Measurements from ENCODE around the gene WDTC1. TPM values are rescaled to one million over a fixed set of nuclear protein-coding genes. Genes with fewer than 3 reads are reported as not detected.

WDTC1 gene
- total and polyA plus RNA-seq, 2 experiments from 2014 or later: 3.8 to 14.0 TPM

DNA sequence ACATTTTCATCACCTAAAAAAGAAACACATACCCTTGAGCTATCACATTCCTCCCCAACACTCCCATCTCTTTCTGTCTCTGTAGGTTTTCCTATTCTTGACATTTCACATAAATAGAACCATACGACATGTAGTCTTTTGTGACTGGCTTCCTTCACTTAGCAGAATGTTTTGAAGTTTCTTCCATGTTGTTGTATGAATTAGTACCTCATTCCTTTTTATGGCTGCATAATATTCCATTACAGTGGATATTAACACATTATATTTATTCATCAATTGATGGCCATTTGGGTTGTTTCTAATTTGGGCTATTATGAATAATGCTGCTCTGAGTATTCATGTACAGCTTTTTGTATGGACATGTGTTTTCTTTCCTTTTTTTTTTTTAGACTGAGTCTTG, 11.8 kb downstream of the WDTC1 start:
- DNase-seq (ENCODE audit: low spot score) (no peak), ATAC-seq (no peak)
- H3K9me3 Mint-ChIP-seq: no peaks in the 10 kb centered on the region
- no peak for TF ChIP-seq POLR2AphosphoS5 (IDR thresholded peaks at IDR 0.05; ENCODE audit: low read depth)
- TF ChIP-seq, protein P1, sequence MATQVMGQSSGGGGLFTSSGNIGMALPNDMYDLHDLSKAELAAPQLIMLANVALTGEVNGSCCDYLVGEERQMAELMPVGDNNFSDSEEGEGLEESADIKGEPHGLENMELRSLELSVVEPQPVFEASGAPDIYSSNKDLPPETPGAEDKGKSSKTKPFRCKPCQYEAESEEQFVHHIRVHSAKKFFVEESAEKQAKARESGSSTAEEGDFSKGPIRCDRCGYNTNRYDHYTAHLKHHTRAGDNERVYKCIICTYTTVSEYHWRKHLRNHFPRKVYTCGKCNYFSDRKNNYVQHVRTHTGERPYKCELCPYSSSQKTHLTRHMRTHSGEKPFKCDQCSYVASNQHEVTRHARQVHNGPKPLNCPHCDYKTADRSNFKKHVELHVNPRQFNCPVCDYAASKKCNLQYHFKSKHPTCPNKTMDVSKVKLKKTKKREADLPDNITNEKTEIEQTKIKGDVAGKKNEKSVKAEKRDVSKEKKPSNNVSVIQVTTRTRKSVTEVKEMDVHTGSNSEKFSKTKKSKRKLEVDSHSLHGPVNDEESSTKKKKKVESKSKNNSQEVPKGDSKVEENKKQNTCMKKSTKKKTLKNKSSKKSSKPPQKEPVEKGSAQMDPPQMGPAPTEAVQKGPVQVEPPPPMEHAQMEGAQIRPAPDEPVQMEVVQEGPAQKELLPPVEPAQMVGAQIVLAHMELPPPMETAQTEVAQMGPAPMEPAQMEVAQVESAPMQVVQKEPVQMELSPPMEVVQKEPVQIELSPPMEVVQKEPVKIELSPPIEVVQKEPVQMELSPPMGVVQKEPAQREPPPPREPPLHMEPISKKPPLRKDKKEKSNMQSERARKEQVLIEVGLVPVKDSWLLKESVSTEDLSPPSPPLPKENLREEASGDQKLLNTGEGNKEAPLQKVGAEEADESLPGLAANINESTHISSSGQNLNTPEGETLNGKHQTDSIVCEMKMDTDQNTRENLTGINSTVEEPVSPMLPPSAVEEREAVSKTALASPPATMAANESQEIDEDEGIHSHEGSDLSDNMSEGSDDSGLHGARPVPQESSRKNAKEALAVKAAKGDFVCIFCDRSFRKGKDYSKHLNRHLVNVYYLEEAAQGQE (IDR thresholded peaks at IDR 0.05; ENCODE audit: unreplicated experiment): no peak
- TF ChIP-seq, protein P2, sequence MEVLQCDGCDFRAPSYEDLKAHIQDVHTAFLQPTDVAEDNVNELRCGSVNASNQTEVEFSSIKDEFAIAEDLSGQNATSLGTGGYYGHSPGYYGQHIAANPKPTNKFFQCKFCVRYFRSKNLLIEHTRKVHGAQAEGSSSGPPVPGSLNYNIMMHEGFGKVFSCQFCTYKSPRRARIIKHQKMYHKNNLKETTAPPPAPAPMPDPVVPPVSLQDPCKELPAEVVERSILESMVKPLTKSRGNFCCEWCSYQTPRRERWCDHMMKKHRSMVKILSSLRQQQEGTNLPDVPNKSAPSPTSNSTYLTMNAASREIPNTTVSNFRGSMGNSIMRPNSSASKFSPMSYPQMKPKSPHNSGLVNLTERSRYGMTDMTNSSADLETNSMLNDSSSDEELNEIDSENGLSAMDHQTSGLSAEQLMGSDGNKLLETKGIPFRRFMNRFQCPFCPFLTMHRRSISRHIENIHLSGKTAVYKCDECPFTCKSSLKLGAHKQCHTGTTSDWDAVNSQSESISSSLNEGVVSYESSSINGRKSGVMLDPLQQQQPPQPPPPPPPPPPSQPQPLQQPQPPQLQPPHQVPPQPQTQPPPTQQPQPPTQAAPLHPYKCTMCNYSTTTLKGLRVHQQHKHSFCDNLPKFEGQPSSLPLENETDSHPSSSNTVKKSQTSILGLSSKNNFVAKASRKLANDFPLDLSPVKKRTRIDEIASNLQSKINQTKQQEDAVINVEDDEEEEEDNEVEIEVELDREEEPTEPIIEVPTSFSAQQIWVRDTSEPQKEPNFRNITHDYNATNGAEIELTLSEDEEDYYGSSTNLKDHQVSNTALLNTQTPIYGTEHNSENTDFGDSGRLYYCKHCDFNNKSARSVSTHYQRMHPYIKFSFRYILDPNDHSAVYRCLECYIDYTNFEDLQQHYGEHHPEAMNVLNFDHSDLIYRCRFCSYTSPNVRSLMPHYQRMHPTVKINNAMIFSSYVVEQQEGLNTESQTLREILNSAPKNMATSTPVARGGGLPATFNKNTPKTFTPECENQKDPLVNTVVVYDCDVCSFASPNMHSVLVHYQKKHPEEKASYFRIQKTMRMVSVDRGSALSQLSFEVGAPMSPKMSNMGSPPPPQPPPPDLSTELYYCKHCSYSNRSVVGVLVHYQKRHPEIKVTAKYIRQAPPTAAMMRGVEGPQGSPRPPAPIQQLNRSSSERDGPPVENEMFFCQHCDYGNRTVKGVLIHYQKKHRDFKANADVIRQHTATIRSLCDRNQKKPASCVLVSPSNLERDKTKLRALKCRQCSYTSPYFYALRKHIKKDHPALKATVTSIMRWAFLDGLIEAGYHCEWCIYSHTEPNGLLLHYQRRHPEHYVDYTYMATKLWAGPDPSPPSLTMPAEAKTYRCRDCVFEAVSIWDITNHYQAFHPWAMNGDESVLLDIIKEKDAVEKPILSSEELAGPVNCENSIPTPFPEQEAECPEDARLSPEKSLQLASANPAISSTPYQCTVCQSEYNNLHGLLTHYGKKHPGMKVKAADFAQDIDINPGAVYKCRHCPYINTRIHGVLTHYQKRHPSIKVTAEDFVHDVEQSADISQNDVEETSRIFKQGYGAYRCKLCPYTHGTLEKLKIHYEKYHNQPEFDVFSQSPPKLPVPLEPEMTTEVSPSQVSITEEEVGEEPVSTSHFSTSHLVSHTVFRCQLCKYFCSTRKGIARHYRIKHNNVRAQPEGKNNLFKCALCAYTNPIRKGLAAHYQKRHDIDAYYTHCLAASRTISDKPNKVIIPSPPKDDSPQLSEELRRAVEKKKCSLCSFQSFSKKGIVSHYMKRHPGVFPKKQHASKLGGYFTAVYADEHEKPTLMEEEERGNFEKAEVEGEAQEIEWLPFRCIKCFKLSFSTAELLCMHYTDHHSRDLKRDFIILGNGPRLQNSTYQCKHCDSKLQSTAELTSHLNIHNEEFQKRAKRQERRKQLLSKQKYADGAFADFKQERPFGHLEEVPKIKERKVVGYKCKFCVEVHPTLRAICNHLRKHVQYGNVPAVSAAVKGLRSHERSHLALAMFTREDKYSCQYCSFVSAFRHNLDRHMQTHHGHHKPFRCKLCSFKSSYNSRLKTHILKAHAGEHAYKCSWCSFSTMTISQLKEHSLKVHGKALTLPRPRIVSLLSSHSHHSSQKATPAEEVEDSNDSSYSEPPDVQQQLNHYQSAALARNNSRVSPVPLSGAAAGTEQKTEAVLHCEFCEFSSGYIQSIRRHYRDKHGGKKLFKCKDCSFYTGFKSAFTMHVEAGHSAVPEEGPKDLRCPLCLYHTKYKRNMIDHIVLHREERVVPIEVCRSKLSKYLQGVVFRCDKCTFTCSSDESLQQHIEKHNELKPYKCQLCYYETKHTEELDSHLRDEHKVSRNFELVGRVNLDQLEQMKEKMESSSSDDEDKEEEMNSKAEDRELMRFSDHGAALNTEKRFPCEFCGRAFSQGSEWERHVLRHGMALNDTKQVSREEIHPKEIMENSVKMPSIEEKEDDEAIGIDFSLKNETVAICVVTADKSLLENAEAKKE (CRISPR knock-in tag; IDR thresholded peaks at IDR 0.05): no peak
- no peak for TF ChIP-seq NANOG (IDR thresholded peaks at IDR 0.05; ENCODE audit: borderline replicate concordance)
- TF ChIP-seq, protein P3, sequence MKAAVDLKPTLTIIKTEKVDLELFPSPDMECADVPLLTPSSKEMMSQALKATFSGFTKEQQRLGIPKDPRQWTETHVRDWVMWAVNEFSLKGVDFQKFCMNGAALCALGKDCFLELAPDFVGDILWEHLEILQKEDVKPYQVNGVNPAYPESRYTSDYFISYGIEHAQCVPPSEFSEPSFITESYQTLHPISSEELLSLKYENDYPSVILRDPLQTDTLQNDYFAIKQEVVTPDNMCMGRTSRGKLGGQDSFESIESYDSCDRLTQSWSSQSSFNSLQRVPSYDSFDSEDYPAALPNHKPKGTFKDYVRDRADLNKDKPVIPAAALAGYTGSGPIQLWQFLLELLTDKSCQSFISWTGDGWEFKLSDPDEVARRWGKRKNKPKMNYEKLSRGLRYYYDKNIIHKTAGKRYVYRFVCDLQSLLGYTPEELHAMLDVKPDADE (IDR thresholded peaks at IDR 0.05): no peak
- no peak for TF ChIP-seq ZNF331 (CRISPR knock-in tag; IDR thresholded peaks at IDR 0.05; ENCODE audit: low read depth)
- TF ChIP-seq CREB1 (CRISPR knock-in tag; IDR thresholded peaks at IDR 0.05; ENCODE audit: low read depth): no peak
- no peak for TF ChIP-seq EZH2phosphoT487 (IDR thresholded peaks at IDR 0.05; ENCODE audit: unreplicated experiment)
- Histone ChIP-seq H3K27me3 (ENCODE audit: insufficient read depth) (no peaks in the 10 kb centered on the region), H3K4me2 (no peak overlapping the region), H4K20me1 (replicated peaks; ENCODE audit: insufficient read depth) (no peaks in the 10 kb centered on the region; the same call in 1 of the 2 replicates), H3K4me1 (ENCODE audit: insufficient read depth) (no peaks in the 10 kb centered on the region), H3K27ac (ENCODE audit: low read depth) (no peak overlapping the region), H3K4me3 (no peak overlapping the region), H3K36me3 (ENCODE audit: insufficient read depth) (no peaks in the 10 kb centered on the region), H2AFZ (no peak overlapping the region), H3K9me2 (ENCODE audit: insufficient read depth) (no peaks in the 10 kb centered on the region), H3F3A (replicated peaks; ENCODE audit: low read depth) (no peaks in the 10 kb centered on the region), H3K79me2 (replicated peaks; ENCODE audit: insufficient read depth) (no peaks in the 10 kb centered on the region)
- no peaks in the 10 kb centered on the region; the same call in 2 of the 3 replicates for H3K36me3 Mint-ChIP-seq (ENCODE audit: low read depth)
- no peak overlapping the region for H3K4me3 Mint-ChIP-seq
- H3K4me1 Mint-ChIP-seq: no peaks in the 10 kb centered on the region
- no peak overlapping the region for H3K27ac Mint-ChIP-seq
- no peaks in the 10 kb centered on the region for H3K27me3 Mint-ChIP-seq (ENCODE audit: insufficient read depth, low read depth, poor library complexity)

All from GM23338 (cell line).